Adrenal gland (tissue), 5 donors: Measurements from ENCODE around the gene DMD.

Source experiments
- CTCF ChIP-seq, 6 experiments: fragments of 450-650 bp in 4 of 6; fragments of 200-600 bp in 2 of 6; sonication (generic) in 1 of 6; IDR thresholded peaks; 1 replicate in 5 of 6; 2 replicates in 1 of 6; pipeline versions ENCODE4 v1.5.1 to v1.8.0; 2016 to 2021; ENCODE audit warnings: antibody characterized with exemption in 6 of 6, mild to moderate bottlenecking in 2 of 6, moderate library complexity in 1 of 6
- POLR2A ChIP-seq, 2 donors: fragments of 450-650 bp; IDR thresholded peaks; one replicate each; pipeline ENCODE4 v1.6.1; 2017; ENCODE audit warnings: antibody characterized with exemption in 2 of 2, mild to moderate bottlenecking in 2 of 2, moderate library complexity in 1 of 2
- donor health status: DM: no; HTN: no; CAD: no.

- TF ChIP-seq CTCF (IDR thresholded peaks at IDR 0.05) (no peak), POLR2A (IDR thresholded peaks at IDR 0.05) (no peak)
These were observed 2141.3 kb downstream of the DMD start for GRCh38 chrX:31070057-31070468.
